ENCODE data around the gene SBNO2.

Gene SBNO2

GRCh38 chr19:1159864-1160595 lies 14.0 kb downstream of the SBNO2 start:
- no peak for TF ChIP-seq CTCF (conservative IDR thresholded peaks at IDR 0.05; ENCODE audit: low read depth, low read length)
- DNase-seq (ENCODE audit: low read depth), result no peak
- H3K4me3 ChIP-seq (ENCODE audit: low read depth, low read length), result no peak overlapping the region

- TF ChIP-seq CTCF (conservative IDR thresholded peaks at IDR 0.05; ENCODE audit: low read depth, low read length), result no peak
These were observed 15.1 kb downstream of the SBNO2 start for GRCh38 chr19:1158885-1159448.

GRCh38 chr19:1157931-1158884 lies 15.9 kb downstream of the SBNO2 start:
- no peak for DNase-seq (ENCODE audit: low read depth)
- TF ChIP-seq CTCF (conservative IDR thresholded peaks at IDR 0.05; ENCODE audit: low read depth, low read length), result no peak
- no peak overlapping the region for H3K4me3 ChIP-seq (ENCODE audit: low read depth, low read length)

More at GRCh38 chr19:1158885-1159448, 15.1 kb downstream of the SBNO2 start:
- no peak overlapping the region for H3K4me3 ChIP-seq (ENCODE audit: low read depth, low read length)
- no peak for DNase-seq (ENCODE audit: low read depth)

- DNase-seq (ENCODE audit: low read depth), result no peak
- TF ChIP-seq CTCF (conservative IDR thresholded peaks at IDR 0.05; ENCODE audit: low read depth, low read length), result no peak
- H3K4me3 ChIP-seq (ENCODE audit: low read depth, low read length), result no peak overlapping the region
These were observed 17.0 kb downstream of the SBNO2 start for GRCh38 chr19:1156830-1157615.

- no peak for TF ChIP-seq CTCF (conservative IDR thresholded peaks at IDR 0.05; ENCODE audit: low read depth, low read length)
- peak; percentile 18 for DNase-seq (ENCODE audit: low read depth)
- H3K4me3 ChIP-seq (ENCODE audit: low read depth, low read length), result no peak overlapping the region
These were observed 17.7 kb downstream of the SBNO2 start for GRCh38 chr19:1156305-1156801.

Data from choroid plexus epithelial cell (primary cell).